Stomach (tissue), 4 donors: Measurements from ENCODE around the gene RASSF3.

Experiments
- POLR2A ChIP-seq, 4 donors: fragments of 450-650 bp; IDR thresholded peaks; one replicate each; pipeline ENCODE4 v1.6.1; 2016; ENCODE audit warnings: antibody characterized with exemption in 4 of 4, control low read depth in 2 of 4, mild to moderate bottlenecking in 1 of 4, moderate library complexity in 1 of 4
- TF ChIP-seq, protein P1 (sequence below), 7 experiments: fragments of 450-650 bp in 4 of 7; fragments of 200-600 bp in 3 of 7; sonication (generic) in 3 of 7; IDR thresholded peaks; one replicate each; pipeline ENCODE4 v1.5.1; 2016 to 2019; ENCODE audit warnings: antibody characterized with exemption in 7 of 7, control low read depth in 2 of 7, mild to moderate bottlenecking in 1 of 7

DNA sequence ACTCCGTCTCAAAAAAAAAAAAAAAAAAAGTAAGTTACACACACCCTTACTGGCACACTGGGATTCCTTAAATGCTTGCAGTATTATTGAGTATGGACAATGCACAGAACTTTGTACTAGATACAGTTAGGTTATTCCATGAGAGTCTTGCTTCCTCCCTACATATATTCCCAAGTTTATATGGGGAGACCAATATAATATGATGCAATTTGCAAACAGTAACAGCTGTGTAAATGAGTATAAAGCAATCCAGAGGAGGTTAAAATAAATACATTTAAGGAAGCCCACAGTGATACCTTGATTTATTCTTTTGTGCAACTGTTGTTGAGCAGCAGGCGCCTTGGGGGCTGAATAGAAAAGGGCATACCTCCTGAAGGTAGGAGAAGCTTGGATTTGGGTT, 26.6 kb downstream of the RASSF3 start:
- no peak for TF ChIP-seq POLR2A (IDR thresholded peaks at IDR 0.05)
- TF ChIP-seq, protein P1, sequence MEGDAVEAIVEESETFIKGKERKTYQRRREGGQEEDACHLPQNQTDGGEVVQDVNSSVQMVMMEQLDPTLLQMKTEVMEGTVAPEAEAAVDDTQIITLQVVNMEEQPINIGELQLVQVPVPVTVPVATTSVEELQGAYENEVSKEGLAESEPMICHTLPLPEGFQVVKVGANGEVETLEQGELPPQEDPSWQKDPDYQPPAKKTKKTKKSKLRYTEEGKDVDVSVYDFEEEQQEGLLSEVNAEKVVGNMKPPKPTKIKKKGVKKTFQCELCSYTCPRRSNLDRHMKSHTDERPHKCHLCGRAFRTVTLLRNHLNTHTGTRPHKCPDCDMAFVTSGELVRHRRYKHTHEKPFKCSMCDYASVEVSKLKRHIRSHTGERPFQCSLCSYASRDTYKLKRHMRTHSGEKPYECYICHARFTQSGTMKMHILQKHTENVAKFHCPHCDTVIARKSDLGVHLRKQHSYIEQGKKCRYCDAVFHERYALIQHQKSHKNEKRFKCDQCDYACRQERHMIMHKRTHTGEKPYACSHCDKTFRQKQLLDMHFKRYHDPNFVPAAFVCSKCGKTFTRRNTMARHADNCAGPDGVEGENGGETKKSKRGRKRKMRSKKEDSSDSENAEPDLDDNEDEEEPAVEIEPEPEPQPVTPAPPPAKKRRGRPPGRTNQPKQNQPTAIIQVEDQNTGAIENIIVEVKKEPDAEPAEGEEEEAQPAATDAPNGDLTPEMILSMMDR (IDR thresholded peaks at IDR 0.05) = no peak
